ENCODE data around the gene IL1R1. TPM values are rescaled to one million over a fixed set of nuclear protein-coding genes. Genes with fewer than 3 reads are reported as not detected.

IL1R1 gene
- polyA plus RNA-seq, 1 donor from 2014 or later = not detected

Other genes starting within 250 kb of the IL1R1 start
- gene IL1R2, start 150.8 kb upstream of the IL1R1 start, polyA plus RNA-seq = not detected in 2 replicates
- gene IL1RL2, start 44.3 kb downstream of the IL1R1 start, polyA plus RNA-seq = not detected in 2 replicates
- not detected in 2 replicates for gene IL1RL1, start 168.8 kb downstream of the IL1R1 start, polyA plus RNA-seq
- gene IL18R1, start 213.1 kb downstream of the IL1R1 start, polyA plus RNA-seq = 0.09 TPM in 1 of 2 replicates, not detected in the other